GM19324 (cell line): ENCODE measurements around the gene SLC9A7.
"Not testable (repeated sequence)": the region's sequence is repeated elsewhere in the genome, so short reads cannot be mapped to it uniquely, and the experiment has no call there.

Experiments used
- ATAC-seq: cut with Tn5 transposase; IDR thresholded peaks from one replicate; pipeline ENCODE4 v1.9.1; 2021; ENCODE audit warnings: mild to moderate bottlenecking, moderate library complexity; ENCODE audit not compliant: unreplicated experiment, low FRiP score

SLC9A7 gene

DNA sequence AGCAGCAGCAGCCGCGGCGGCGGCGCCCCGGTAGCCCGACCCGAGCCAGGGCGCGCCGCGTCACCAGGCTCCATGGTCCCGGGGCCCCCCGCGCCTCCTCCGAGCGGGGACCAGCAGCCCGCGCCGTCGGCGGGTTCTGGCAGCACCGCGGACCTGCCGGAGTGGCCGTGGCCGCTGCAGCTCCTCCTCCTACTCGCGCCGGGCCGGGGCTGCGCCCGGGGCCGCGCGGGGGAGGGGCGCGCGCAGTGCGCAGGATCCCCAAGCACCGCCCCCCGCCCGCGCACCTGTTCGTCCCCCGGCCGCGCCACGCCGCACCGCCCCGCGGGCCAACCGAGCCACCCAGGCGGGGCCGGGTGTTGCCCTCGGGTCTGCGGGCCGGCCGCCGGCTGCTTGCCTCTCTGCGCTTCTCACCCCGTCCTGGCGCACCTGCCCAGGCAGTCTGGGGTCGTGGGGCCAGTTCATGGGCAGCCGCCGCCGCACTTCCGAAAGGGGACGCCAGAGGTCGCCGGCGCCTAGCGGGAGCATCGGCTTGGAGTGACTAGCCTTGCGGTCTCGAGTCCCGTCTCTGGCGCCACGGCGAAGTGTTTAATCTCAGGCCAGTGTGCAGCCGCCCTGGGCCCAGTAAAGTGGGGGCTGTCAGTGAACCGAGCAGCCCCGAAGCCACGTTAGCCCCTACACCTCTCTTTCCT lies at the start of gene SLC9A7:
TSS of gene SLC9A7 (minus strand) at position 163 of the 689 bp plus-strand sequence. CDS start at position 74, 89 bp downstream.
- peak; percentile 75 for ATAC-seq

DNA sequence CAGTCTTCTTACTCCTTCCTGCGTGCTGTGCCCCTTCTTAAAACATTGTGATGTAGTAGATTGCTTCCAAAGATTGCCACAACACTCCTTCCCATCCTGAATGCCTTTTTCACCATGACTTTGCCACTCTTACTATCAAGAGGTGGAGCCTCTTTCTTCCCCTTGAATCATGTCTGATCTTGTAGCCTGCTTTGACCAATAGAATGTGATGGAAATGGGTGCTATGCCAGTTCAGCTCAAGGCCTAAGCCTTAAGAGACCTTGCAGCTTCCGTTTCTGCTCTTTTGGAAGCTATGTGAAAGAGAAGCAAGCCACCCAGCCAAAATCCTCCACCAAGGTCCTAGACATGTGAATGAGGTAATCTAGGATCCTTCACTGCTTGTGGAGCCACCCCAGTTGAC lies 46.4 kb upstream of the SLC9A7 start:
- no peak for ATAC-seq

DNA sequence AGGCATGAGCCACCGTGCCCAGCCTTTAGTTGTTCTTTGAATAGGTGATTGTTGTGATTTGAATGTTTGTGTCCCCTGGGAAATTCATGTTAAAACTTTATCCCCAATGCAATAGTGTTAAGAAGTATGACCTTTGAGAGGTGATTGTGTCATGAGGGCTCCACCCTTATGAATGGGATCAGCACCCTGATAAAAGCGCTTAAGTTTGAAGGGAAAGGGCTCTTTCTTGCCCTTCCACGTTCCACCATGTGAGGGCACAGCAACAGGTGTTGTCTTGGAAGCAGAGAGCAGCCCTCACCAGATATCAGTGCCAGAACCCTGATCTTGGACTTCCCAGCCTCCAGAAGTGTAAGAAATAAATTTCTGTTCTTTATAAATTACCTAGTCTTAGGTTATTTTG lies 44.2 kb upstream of the SLC9A7 start:
- ATAC-seq = no peak

DNA sequence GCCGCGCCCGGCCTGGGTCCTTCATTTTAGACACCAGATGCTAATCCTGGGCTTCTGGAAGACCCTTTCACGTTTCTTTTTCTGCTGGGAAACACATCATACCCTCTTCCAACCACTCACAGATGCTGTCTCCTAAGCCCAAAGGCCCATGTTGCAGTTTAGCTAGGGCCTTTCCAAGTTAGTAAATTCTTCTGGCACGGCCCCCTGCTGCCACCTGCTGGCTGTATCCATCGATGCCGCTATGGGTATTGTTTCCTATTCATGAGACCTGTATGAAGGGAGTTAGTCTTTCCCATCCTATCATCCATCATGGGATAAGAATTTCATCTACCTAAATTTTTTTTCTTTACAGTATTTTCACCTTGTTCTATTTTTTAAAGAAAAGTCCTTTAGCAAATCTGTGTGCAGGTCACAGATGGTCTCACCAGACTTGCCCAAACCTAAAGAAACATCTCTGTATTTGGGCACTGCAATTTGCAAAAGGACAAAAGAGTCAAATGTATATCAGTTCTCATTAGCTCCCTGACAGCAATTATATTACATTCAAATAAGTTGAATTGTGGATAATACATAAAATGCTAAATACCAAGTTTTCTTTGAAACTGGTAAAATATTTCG lies 37.8 kb upstream of the SLC9A7 start:
- ATAC-seq = no peak

GRCh38 chrX:46793386-46794143 lies 34.6 kb upstream of the SLC9A7 start:
- no peak for ATAC-seq

GRCh38 chrX:46792810-46793188 lies 33.9 kb upstream of the SLC9A7 start:
- ATAC-seq = no peak

DNA sequence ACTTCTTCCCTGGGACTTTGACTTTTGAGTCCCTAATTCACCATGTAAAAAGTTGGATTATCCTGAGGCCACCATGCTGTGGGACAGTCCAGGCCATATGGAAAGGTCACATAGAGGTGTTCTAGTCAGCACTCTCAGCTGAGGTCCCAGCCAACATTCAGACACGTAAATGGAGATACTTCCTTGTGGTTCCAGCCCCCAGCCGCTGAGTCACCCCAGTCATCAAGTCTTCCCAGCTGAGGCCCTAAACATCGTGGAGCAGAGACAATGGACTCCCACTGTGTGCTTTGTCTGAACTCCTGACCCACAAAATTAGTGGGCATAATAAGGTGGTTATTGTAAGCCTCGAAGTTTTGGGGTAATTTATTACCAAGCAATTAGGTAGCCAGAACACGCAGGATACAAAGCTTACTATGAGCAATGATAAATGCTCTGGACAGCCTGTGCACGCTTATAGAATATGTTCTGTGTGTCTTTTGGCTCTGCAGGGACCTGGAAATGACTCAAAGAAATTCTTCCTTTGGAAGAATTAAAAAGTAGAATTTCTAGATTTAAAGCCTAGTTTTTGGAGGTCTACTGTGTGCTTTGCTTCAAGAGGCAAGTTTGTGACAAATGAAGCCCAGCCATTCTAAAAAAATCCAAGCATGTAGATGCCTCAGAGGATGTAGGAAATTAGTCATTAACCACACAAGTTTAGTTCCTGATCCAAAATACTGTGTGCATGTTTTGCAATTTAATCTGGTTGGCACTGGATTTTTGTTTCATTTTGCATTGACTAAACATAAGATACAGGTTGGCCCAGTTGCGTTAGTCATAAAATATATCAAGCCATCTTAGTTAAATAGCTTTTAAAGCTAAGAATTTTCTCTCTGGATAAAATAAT lies 33.2 kb upstream of the SLC9A7 start:
- ATAC-seq = no peak

- ATAC-seq = no peak
These were observed 30.0 kb upstream of the SLC9A7 start for GRCh38 chrX:46788902-46789301.

GRCh38 chrX:46784437-46784836 lies 25.5 kb upstream of the SLC9A7 start:
- ATAC-seq = not testable (repeated sequence)

GRCh38 chrX:46782034-46782433 lies 23.1 kb upstream of the SLC9A7 start:
- ATAC-seq = no peak

- no peak for ATAC-seq
These were observed 19.3 kb upstream of the SLC9A7 start for GRCh38 chrX:46777971-46778810.

GRCh38 chrX:46770817-46771163 lies 11.9 kb upstream of the SLC9A7 start:
- no peak for ATAC-seq

DNA sequence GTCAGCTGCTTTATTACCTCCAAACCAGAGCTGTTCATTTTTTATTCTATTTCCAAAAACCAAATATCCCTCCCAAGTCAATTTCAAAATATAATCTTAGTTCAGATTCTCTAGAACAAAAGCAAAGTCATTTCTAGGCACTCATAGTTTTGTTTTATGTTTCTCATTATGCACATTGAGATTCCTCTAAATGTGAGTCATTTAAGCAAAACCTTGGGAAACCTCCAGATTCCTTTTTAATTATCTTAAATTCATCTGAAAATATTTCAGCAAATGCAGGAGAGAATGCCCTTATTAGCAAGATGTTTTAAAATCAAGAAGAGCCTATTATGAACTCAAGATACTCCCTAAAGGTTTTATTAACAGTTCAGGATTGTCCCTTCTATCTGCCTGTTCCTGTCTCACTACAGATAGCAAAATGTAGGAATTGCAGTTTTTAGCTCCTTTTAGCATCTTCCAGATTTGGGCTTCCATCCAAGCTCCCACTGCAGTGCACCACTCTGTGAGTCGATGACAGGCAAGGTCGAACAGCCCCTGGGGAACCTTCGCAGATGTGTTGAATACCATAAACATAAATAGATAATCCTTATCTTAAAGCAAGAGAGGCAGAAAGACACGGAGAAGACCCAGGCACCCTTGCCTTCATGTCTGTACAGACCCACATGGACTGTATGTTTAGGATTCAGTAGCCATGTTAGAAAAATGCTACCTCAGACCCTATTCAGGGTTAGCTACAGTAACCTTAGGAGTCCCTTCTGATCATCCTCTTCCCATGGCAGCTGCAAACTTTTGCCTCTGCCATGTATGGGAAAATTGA lies 11.3 kb upstream of the SLC9A7 start:
- ATAC-seq = no peak

DNA sequence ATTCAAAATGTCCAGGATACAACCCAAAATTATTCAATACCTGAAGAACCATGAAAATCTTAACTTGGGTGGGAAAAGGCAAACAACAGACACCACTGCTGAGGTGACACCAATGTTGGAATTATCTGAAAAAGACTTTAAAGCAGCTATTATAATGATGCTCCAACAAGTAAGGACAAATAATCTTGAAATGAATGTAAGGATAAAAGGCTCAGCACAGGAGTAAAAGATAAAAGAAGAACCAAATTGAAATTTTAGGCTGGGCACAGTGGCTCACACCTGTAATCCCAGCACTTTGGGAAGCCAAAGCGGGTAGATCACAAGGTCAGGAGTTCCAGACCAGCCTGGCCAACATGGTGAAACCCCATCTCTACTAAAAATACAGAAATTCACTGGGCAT lies 4.0 kb upstream of the SLC9A7 start:
- no peak for ATAC-seq

DNA sequence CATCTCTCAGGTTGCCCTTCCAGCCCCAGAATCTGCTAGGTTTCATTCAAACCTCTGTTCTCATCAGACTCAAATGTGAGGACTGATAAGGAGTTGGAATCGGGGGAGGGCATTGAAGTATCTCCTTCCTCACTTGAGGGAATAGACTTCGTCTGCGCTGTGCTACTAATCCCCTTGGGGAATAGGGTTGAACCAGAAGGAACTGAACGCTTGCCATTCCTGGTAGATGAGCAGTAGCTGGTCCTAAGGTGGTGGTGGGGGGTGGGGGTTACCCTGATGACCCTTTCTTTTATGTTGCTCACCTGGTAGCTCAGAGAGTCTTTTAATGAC lies 692 bp upstream of the SLC9A7 start:
- no peak for ATAC-seq

GRCh38 chrX:46758163-46758955 lies 559 bp downstream of the SLC9A7 start:
- peak; percentile 30 for ATAC-seq

- ATAC-seq = no peak
These were observed 1.3 kb downstream of the SLC9A7 start for GRCh38 chrX:46757593-46757992.

DNA sequence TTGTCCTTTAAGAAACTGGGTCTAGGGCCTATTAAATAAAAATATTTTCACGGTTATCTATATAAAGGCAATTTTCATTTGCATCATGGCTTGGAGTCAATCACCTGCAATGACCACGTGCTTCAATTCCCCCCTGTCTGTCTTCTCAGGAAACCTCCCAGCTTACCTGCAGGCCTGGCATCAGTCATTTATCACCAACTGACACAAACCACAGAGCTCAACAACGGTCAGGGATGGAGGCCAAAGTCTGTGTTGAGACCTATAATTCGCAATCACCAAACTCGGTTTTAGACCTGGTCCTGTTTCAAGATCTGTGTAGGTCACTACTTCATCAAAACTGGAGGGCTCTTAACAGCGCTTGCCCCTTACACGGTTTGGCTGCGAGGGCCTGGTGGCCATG lies 1.9 kb downstream of the SLC9A7 start:
- ATAC-seq = no peak
